RWPE2 (cell line): ENCODE measurements around the gene LAP3.
A peak's percentile ranks its signal among the peaks of the same experiment; 100 is the strongest.

Experiments
- ATAC-seq: fragments of 200-7000 bp; cut with Tn5 transposase; 3 replicates; pipeline ENCODE4 v1.9.1; 2021; ENCODE audit warnings: low read depth
- DNase-seq: peaks from one replicate; pipeline ENCODE4 v3.0.0-alpha.2; 2020; ENCODE audit warnings: low spot score
- H3K27ac ChIP-seq: fragments of 450-650 bp; 2 replicates; pipeline ENCODE4 v1.5.1; 2017; ENCODE audit warnings: mild to moderate bottlenecking; ENCODE audit not compliant: poor library complexity, severe bottlenecking
- H3K27me3 ChIP-seq: fragments of 250-450 bp; sonication (Bioruptor Pico); 2 replicates; pipeline ENCODE4 v1.5.1; 2021; ENCODE audit warnings: mild to moderate bottlenecking, moderate library complexity; ENCODE audit not compliant: insufficient read depth, poor library complexity, severe bottlenecking
- H3K36me3 ChIP-seq: fragments of 250-450 bp; sonication (Bioruptor Pico); 2 replicates; pipeline ENCODE4 v1.5.1; 2020; ENCODE audit warnings: low read depth, mild to moderate bottlenecking, moderate library complexity
- H3K4me1 ChIP-seq: fragments of 250-450 bp; sonication (Bioruptor Pico); 2 replicates; pipeline ENCODE4 v1.5.1; 2021; ENCODE audit warnings: mild to moderate bottlenecking, moderate library complexity; ENCODE audit not compliant: insufficient read depth, poor library complexity, severe bottlenecking
- H3K4me3 ChIP-seq: fragments of 250-450 bp; sonication (Bioruptor Pico); 2 replicates; pipeline ENCODE4 v1.5.1; 2021; ENCODE audit warnings: mild to moderate bottlenecking, moderate library complexity; ENCODE audit not compliant: severe bottlenecking
- H3K9me3 ChIP-seq: fragments of 250-450 bp; sonication (Bioruptor Pico); 2 replicates; pipeline ENCODE4 v1.5.1; 2021; ENCODE audit warnings: mild to moderate bottlenecking, moderate library complexity; ENCODE audit not compliant: severe bottlenecking
- TF ChIP-seq, protein P1 (sequence below): fragments of 450-650 bp; IDR thresholded peaks from one replicate; pipeline ENCODE4 v1.5.1; 2017; ENCODE audit warnings: mild to moderate bottlenecking, moderate library complexity; ENCODE audit not compliant: poor library complexity, severe bottlenecking

Gene LAP3

DNA sequence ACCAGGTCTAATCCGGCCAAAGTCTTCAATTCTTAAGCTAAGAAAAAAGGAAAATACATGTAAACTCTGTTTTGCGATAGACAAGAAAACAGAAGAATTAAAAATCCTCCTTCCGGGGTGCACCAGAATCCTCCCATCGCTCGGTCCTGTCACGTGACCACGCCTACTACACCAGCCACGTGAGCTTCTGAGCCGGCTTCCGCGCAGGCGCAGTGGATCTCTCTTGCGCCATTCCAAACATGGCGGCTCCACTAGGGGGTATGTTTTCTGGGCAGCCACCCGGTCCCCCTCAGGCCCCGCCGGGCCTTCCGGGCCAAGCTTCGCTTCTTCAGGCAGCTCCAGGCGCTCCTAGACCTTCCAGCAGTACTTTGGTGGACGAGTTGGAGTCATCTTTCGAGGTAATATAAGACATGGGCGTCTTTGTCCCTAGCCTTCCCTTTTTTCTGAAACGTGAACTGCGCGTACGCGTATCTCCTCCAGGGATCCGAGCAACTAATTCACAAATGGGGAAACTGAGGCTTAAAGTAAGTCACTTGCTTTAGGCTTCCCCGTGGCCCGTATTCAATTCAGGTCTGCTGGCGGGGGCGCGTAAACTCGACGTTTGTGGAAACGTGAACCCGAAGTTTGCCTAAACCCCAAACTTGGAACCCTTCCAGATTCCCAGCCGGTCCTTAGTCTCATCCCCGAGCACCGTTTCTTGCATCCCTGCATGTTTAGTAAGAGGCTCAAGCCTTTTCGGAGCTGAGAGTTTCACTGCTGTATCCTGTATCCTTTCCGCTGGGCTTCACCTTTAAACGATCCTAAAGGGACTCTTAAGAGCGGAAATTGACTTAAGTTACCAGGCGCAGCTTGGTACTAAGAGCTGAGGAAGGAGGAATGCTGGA lies 37.7 kb downstream of the LAP3 start, which contains the start of gene MED28:
TSS of gene MED28 (plus strand) at position 226 of the 884 bp plus-strand sequence. CDS start at position 240, 14 bp downstream.
- peak within 1 kb of the TSS; percentile 87 for H3K4me3 ChIP-seq
- H3K36me3 ChIP-seq: peaks cover 31% of the 10 kb centered on the region
- DNase-seq (peak; percentile 95), ATAC-seq (peak; percentile 82)
- H3K27ac ChIP-seq: peak within 1 kb of the TSS; percentile 45
- no peaks in the 10 kb centered on the region for H3K27me3 ChIP-seq
- H3K4me1 ChIP-seq: peaks cover 6% of the 10 kb centered on the region
- H3K9me3 ChIP-seq: no peaks in the 10 kb centered on the region
- TF ChIP-seq, protein P1, sequence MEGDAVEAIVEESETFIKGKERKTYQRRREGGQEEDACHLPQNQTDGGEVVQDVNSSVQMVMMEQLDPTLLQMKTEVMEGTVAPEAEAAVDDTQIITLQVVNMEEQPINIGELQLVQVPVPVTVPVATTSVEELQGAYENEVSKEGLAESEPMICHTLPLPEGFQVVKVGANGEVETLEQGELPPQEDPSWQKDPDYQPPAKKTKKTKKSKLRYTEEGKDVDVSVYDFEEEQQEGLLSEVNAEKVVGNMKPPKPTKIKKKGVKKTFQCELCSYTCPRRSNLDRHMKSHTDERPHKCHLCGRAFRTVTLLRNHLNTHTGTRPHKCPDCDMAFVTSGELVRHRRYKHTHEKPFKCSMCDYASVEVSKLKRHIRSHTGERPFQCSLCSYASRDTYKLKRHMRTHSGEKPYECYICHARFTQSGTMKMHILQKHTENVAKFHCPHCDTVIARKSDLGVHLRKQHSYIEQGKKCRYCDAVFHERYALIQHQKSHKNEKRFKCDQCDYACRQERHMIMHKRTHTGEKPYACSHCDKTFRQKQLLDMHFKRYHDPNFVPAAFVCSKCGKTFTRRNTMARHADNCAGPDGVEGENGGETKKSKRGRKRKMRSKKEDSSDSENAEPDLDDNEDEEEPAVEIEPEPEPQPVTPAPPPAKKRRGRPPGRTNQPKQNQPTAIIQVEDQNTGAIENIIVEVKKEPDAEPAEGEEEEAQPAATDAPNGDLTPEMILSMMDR: no peak

DNA sequence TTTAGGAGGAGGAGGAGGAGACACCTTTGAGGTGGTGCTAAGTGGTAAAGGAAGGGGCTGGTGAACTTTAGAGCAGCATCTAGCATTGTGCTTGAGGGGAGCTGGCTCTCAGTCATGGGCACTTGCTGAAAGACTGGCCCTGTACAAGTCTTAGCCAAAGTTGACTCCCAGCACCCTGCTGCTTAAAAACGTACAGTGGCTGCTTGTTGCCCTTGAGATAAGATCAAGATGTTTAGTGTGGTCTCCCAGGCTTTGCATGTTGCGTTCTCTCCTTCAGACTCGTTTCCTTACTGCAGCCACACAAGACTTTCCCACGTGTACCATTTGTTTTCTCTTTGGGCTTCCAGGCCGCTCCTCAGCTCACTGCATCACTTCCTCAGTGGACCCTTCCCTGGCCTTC lies 39.3 kb downstream of the LAP3 start:
- DNase-seq: no peak
- Histone ChIP-seq H3K4me3 (no peak overlapping the region), H3K27ac (no peak overlapping the region), H3K9me3 (no peaks in the 10 kb centered on the region), H3K27me3 (no peaks in the 10 kb centered on the region), H3K36me3 (peaks cover 46% of the 10 kb centered on the region), H3K4me1 (peaks cover 6% of the 10 kb centered on the region)
- ATAC-seq: no peak
- TF ChIP-seq, protein P1: no peak

DNA sequence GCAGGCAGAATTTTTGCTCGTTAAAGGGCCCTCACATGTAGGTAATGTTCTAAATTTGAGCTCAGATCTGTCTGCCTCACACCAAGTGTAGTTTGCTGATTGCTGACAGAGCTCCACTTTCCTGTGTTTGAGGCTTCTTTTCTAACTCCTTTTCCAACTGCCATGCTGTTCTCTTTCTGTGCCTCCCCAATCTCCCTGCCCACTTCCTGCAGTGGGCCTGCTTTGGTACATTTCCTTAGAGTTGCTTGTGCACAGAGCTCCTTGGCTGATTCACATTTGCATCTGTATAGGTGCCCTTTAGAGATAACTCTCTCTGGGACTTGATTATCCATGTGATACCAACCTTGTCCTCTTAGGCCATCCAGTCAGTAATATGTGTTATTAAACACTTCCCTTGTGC lies 41.9 kb downstream of the LAP3 start:
- TF ChIP-seq, protein P1: no peak
- H3K9me3 ChIP-seq: no peaks in the 10 kb centered on the region
- H3K36me3 ChIP-seq: peaks cover 71% of the 10 kb centered on the region
- DNase-seq (no peak), ATAC-seq (no peak)
- no peak overlapping the region for H3K4me3 ChIP-seq
- peaks cover 6% of the 10 kb centered on the region for H3K4me1 ChIP-seq
- H3K27ac ChIP-seq: no peak overlapping the region
- H3K27me3 ChIP-seq: no peaks in the 10 kb centered on the region

DNA sequence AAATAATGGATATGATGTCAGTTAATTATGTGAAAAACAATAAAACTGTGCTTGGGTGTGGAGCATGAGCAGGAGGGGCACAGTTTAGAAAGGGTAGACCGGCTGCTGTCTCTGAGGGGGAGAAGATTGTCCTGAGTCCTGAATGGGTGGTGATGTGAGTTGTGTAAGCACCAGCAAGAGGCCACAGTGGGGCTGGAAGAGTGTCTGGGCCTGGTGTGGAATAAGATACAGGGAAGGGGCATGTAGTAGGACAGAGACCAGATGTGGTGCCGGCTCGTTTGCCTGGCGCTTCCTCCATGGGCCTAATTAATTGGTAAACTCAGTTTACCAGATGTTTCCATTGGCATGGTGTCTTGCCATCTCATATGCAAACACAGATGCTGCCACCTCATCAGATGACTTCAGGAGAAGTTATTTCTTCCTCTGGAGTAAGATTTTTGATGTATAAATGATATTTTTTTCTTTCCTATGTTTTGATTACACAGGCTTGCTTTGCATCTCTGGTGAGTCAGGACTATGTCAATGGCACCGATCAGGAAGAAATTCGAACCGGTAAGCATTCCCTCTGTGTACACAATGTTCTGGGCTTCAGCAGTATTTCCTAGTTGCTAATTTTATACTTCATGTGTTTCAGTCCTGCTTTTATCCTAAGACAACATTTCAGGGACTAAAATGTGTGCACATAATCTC lies 42.6 kb downstream of the LAP3 start:
- no peaks in the 10 kb centered on the region for H3K9me3 ChIP-seq
- H3K27me3 ChIP-seq: no peaks in the 10 kb centered on the region
- TF ChIP-seq, protein P1: no peak
- H3K27ac ChIP-seq: no peak overlapping the region
- no peak overlapping the region for H3K4me3 ChIP-seq
- ATAC-seq: 0 out of 3 replicates have a peak, but pooled peaks have one; percentile 33
- no peak for DNase-seq
- peaks cover 6% of the 10 kb centered on the region for H3K4me1 ChIP-seq
- H3K36me3 ChIP-seq: peaks cover 77% of the 10 kb centered on the region
